ENCODE data around the gene ALDH3B2.
"Not testable (repeated sequence)": the region's sequence is repeated elsewhere in the genome, so short reads cannot be mapped to it uniquely, and the experiment has no call there.

GRCh38 chr11:67626131-67626833, 48.1 kb downstream of the ALDH3B2 start:
- not testable (repeated sequence) for TF ChIP-seq NFRKB (IDR thresholded peaks at IDR 0.05); BHLHE40 (IDR thresholded peaks at IDR 0.05; ENCODE audit: borderline replicate concordance)
- TF ChIP-seq, protein P1, sequence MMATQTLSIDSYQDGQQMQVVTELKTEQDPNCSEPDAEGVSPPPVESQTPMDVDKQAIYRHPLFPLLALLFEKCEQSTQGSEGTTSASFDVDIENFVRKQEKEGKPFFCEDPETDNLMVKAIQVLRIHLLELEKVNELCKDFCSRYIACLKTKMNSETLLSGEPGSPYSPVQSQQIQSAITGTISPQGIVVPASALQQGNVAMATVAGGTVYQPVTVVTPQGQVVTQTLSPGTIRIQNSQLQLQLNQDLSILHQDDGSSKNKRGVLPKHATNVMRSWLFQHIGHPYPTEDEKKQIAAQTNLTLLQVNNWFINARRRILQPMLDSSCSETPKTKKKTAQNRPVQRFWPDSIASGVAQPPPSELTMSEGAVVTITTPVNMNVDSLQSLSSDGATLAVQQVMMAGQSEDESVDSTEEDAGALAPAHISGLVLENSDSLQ (IDR thresholded peaks at IDR 0.05) = not testable (repeated sequence)

Data from HEK293T (cell line).